Left colon (tissue), 2 donors: ENCODE results near the gene FADS6. TPM values are rescaled to one million over a fixed set of nuclear protein-coding genes. Genes with fewer than 3 reads are reported as not detected.
A peak's percentile ranks its signal among the peaks of the same experiment; 100 is the strongest.
"Not testable (repeated sequence)": the region's sequence is repeated elsewhere in the genome, so short reads cannot be mapped to it uniquely, and the experiment has no call there.

Experiments used
- ATAC-seq: fragments of 200-7000 bp; cut with Tn5 transposase; one replicate; pipeline ENCODE4 v1.9.1; 2020; ENCODE audit warnings: mild to moderate bottlenecking, moderate library complexity
- DNase-seq, 2 donors: peaks; one replicate each; pipeline ENCODE4 v3.0.0-alpha.2; 2020
- intact Hi-C, 2 donors: fragments of 100-400 bp; cut with DNase I in 1 of 2; cut with micrococcal nuclease in 1 of 2; formaldehyde crosslinking; loops; one replicate each; pipeline versions ENCODE4 v1.11.2 to v1.14.0; 2022; cut with DNase I, micrococcal nuclease
- total RNA-seq, 2 donors: library from RNA; stranded (reverse); fragmentation: NEBNext Ultra II Directional; extraction: Animal tissue kit (Norgen Biotek cat#: 25700); gene quantifications; one replicate each; pipeline ENCODE4 v1.2.1, GENCODE V29; 2021
- donor health status: DM: no; HTN: no; CAD: no.
- donor health status: DM: yes; HTN: yes; CAD: no.

Gene FADS6
- total RNA-seq, 2 donors from 2014 or later: 1.1 to 6.4 TPM

DNA sequence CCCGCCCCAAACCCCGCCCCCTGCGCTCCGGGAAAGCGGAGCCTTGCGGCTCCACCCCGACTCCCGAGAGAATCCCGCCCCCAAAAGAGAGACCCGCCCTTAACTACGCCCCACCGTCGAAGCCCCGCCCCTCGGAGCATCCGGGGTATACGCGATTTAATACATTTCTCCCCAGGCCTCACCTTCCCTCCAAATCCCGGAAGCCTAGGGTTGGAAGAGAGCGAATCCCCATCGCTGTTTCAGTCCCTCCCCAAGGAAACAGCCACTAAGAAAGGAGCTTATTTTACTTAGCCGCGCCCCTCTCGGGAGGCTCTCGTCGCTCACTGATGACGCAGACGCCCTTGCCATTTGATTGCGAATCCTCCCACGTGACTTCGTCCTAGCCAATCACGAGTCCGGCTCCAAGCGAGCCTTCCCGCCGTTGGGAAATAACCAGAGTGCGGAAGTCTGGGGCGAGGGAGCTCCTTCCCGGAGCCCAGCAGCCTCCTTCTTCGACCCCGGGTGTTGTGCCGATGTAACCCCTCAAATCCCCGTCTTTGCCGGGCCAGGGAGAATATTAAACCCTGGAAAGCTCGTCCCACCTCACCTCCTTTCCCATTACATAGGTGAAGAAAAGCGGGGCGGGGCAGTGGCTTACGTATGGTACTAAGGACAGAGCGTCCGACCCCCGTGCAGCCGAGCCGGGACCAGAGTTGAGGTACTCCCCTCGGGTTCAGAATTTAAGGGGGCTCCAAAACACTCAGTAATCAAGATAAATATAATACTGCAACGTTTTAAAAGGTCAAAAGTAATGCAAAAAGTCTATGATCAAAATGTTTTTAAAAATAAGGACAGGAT, 20.2 kb downstream of the FADS6 start:
- peak; percentile 100 for DNase-seq
- intact Hi-C loops: loop anchor here in 1 of 2 donors (5.0 kb wide), 1 partner anchor 131 kb away; no protein-coding TSS in a partner anchor
- peak; percentile 90 for ATAC-seq

DNA sequence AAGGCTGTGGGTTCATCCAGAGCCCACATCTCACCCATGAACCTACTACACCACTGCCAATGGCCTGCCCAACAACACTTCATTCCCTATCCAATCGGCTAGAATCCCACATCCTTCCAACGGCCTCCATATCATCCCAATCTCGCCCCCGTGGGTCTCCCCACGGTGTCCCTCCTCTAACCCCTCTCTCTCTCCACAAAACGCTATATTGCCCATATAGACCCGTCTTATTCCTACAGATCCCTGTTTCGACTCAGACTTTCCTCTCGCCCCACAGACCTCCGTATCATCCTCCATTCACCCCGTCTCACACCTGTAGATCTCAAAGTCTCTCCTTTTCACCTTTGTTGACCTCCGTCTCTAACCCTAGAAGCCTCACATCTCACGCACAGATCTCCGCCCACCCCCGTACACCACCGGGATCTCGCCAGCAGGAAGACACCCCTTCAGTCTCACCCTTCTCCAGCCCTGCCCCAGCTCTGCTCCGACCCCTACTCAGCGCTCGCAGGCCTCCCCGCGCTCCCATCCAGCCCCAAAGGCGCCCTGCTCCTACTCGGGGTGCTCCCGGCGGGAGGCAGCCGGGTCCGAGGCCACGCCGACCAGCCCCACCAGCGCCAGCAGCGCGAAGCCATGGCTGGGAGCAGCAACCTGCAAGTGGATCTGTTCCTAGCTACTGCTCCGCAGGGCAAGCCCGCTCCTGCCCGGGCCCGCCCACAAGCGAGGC, 21.0 kb downstream of the FADS6 start, which contains the start of gene FDXR:
TSS of gene FDXR (minus strand) at position 682 of the 724 bp plus-strand sequence. CDS start at position 632, 50 bp downstream.
- intact Hi-C loops: loop anchor here in 1 of 2 donors (5.0 kb wide), 1 partner anchor 130 kb away; no protein-coding TSS in a partner anchor
- no peak for DNase-seq
- ATAC-seq: peak; percentile 15

DNA sequence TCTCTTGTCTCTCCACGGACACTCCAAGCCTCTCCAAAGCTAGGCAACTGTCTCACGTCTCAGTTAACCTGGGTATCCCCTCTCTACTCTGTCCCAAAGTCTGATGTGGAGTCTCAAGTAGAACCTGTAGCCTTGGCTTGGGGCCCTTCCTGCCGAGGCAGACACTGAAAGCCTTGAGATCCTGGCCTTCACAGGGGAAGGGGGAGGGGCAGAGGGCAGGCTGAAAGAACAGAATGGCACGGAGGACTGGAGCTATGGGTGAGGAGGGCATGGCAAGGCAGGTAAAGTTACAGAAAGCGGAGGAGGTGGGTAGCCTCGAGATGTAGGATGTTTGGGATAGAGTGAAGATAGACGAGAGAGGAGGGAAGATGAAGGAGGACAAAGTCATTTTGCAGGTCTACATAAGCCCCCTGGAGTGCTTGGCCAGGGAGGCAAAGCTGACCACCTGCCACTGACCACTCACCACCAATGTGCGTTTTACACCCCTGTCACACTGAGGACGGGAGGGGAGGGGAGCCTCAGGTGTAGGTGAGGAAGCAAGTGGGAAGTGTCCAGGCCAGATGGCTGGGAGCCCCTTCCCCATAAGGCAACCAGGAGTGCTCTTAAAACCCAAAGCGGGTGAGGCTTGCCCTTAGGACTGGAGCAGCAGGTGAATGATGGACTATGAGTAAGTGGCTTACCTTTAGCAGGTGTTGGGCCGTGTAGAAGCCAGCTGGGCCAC, 21.9 kb downstream of the FADS6 start:
- intact Hi-C loops: loop anchor here in 1 of 2 donors (5.0 kb wide), 1 partner anchor 129 kb away; no protein-coding TSS in a partner anchor
- DNase-seq: no peak
- ATAC-seq: no peak

- intact Hi-C loops: loop anchor here in 1 of 2 donors (5.0 kb wide), 1 partner anchor 128 kb away; no protein-coding TSS in a partner anchor
- DNase-seq: no peak
- ATAC-seq: no peak
Measured at GRCh38 chr17:74870512-74870911, 22.9 kb downstream of the FADS6 start.

DNA sequence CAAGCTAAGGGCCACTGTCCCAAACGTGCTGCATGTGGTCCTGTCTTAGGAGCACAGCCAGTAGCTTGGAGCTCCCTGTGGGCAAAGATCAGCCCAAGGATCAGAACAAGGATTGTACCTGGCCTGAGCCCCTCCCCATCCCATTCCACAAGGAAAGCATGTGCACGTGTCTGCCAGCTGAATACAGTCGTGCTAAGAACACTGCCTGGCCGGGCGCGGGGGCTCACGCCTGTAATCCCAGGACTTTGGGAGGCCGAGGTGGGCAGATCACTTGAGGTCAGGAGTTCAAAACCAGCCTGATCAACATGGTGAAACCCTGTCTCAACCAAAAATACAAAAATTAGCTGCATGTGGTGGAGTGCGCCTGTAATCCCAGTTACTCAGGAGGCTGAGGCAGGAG, 23.4 kb downstream of the FADS6 start:
- not testable (repeated sequence) for DNase-seq, ATAC-seq
- intact Hi-C loops: loop anchor here in 1 of 2 donors (5.0 kb wide), 1 partner anchor 128 kb away; no protein-coding TSS in a partner anchor

GRCh38 chr17:74868908-74869255, 24.6 kb downstream of the FADS6 start:
- intact Hi-C loops: loop anchor here in 1 of 2 donors (5.0 to 10.0 kb wide), 2 partner anchors 74 to 122 kb away; partner anchors contain the start of gene NHERF1
- peak in 1 of 2 donors; percentile 2 for DNase-seq
- ATAC-seq: no peak

DNA sequence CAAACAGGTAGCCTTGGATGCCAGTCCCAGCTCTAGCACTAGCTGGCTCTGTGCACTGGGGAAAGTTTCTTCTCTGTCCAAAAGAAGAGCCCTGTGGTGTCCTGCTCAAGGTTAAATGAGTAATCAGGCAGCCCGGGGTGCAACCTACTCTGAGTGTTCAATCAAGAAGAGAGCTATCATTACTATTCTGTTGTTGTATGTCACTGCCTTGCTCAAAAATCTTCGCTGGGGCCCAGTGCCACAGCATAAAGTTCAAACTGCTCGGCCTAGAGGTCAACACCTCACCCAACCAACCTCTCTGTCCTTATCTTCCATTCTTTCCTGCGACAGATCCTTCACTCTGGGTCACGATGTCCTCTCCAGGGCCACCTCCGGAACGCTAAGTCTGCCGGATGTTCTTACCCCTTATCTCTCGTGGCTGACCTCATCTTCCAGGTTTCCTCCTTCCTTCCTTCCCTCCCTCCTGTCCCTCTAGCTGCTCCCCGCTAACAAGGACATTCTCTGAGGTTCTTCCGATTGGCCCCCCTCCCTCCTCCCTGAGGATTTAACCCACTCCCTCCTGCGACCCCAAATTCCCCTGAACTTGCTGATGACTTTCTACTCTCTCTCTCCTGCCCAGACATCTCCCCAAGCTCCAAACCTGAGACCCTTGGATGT, 25.1 kb downstream of the FADS6 start:
- ATAC-seq (no peak), DNase-seq (no peak)
- intact Hi-C loops: loop anchor here in 1 of 2 donors (5.0 to 10.0 kb wide), 2 partner anchors 74 to 121 kb away; partner anchors contain the start of gene NHERF1

DNA sequence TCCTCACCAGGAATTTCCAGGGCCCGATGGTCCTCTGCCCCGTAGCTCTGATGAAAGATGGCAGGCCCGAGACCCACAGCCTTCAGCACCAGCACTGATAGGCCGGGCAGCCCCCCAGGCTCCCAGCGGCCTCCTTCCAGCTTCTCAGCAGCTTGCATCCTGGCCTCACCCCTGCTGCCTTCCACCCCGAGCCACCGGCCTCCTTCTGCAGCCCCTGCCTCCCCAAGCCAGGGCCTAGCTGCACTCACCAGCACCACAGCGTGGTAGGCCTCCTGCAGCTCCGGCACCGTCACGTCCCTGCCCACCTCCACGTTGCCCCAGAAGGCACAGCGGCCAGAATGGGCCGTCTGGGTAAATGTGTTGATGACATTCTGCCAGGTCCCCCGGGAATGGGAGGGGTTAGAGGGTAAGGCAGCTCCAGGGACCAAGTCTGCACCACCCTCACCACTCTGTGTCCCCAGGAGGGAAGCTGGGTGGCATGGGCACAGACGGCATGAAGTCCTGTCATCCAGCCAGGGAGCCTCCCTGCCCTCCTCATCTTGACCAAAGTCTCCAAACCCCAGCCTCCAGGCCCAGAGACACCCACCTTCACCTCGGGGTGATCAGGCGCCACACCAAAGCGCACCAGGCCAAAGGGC, 27.1 kb downstream of the FADS6 start:
- intact Hi-C loops: loop anchor here in 1 of 2 donors (5.0 to 10.0 kb wide), 2 partner anchors 72 to 119 kb away; partner anchors contain the start of gene NHERF1
- DNase-seq (no peak), ATAC-seq (no peak)

GRCh38 chr17:74865504-74866197, 27.8 kb downstream of the FADS6 start:
- ATAC-seq (no peak), DNase-seq (no peak)
- intact Hi-C loops: loop anchor here in 1 of 2 donors (5.0 to 10.0 kb wide), 2 partner anchors 71 to 118 kb away; partner anchors contain the start of gene NHERF1

DNA sequence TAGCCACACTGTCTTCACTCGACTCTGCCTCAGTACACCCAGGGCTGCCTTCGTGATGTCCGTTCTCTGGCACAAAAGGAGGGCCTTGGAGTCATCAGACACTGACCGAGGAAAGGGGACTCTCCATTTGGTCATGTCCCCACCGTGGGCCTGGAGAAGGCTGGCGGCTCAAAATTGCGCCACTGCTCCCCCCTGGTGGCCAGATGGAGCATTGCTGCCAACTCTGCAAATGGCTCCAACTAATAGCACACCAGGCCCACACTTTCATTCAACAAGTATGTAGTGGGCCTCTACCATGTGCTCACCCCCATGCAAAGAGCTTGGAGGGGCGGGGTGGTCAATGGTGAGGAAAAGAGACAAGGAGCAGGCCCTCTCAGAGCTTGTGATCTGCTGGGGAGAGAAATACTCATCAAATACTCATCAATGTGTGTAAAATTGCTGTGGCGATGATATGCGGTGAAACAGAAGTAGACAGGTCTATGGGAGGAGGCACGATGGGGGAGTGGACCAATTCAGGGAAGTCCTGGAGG, 28.5 kb downstream of the FADS6 start:
- intact Hi-C loops: loop anchor here (5.0 to 10.0 kb wide), 3 partner anchors 70 to 118 kb away; partner anchors contain the start of gene NHERF1 (in 1 of the 2)
- peak in 1 of 2 donors; percentile 81 for DNase-seq
- ATAC-seq: peak; percentile 58

GRCh38 chr17:74864297-74864865, 29.1 kb downstream of the FADS6 start:
- intact Hi-C loops: loop anchor here (5.0 to 10.0 kb wide), 2 partner anchors 70 to 72 kb away; no protein-coding TSS in a partner anchor
- no peak for ATAC-seq

DNA sequence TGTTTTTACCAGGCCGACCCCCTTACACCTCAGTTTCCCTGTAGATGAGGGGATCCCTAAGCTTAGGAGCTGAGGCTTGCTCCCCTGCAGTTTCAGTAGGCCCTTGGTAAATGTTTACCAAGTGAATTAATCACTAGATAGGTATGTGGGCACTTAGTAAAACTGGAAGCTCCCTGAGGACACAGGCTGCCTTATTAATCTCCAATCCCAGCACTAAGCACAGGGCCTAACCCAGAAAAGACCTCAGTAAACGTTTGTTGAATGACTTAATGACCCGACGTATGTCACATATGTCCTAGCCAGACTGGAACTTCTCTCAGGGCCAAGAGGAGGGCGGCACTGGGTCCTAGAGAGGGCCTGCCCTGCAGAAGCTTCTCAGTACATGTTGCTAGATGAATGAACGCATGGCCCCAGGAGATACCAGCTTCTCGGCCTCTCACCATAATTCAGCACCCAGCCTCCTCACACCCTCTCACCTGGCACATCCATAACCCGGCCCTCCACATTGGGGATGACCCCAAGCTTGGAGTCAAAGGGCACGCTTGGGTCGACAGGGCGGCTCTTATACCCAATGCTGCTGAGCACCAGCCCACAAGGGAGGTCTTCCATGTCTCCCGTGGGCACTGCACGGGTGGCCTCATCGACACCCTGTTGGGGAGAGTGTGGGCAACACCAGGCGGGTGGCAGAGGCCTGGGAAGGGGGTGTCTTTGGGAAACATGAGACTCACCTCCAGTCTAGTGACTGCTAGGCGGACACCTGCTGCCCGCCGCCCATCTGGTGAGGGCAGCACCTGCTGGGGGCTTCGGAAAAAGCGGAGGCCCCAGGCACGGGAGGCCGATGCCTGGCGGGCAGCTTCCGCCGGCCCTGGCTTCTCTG, 29.8 kb downstream of the FADS6 start:
- intact Hi-C loops: loop anchor here (5.0 to 10.0 kb wide), 2 partner anchors 69 to 71 kb away; no protein-coding TSS in a partner anchor
- DNase-seq: no peak
- no peak for ATAC-seq

More at GRCh38 chr17:74864297-74864865, 29.1 kb downstream of the FADS6 start:
- no peak for DNase-seq

DNA sequence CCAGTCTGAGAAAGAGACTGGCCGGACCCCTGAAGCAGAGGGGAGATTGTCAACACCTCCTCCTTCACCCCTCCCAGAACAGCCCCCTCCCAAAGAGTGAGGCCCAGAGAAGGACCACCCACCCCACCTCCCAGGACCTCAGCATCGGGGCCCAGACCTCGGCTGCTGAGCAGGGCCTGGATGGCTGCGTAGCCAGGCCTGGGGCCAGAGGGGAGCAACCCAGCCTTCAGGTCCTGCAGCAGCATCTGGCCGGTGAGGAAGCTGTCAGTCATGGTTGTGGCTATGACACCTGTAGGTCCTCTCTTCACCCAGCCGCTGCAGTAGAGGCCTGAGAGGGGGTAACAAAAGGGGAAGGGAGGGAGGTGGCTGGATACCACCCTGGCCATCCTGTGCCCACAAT, 30.5 kb downstream of the FADS6 start:
- intact Hi-C loops: loop anchor here (5.0 to 10.0 kb wide), 2 partner anchors 68 to 71 kb away; no protein-coding TSS in a partner anchor
- no peak for DNase-seq
- ATAC-seq: no peak

- DNase-seq (peak in 1 of 2 donors; percentile 67), ATAC-seq (peak; percentile 78)
- intact Hi-C loops: loop anchor here (5.0 to 10.0 kb wide), 2 partner anchors 68 to 70 kb away; no protein-coding TSS in a partner anchor
Measured at GRCh38 chr17:74862108-74862901, 31.1 kb downstream of the FADS6 start.
